HUES48 (cell line): ENCODE data around the gene MEIOSIN.
A peak's percentile ranks its signal among the peaks of the same experiment; 100 is the strongest.

Experiments
- H3K27ac ChIP-seq: one replicate; pipeline ENCODE4 v1.7.0; 2013; ENCODE audit warnings: low read depth, low read length, inconsistent platforms
- H3K27me3 ChIP-seq: 2 replicates; pipeline ENCODE4 v1.6.1; 2013; ENCODE audit warnings: mild to moderate bottlenecking, low read length; ENCODE audit not compliant: control insufficient read depth, insufficient read depth
- H3K36me3 ChIP-seq: 2 replicates; pipeline ENCODE4 v1.6.1; 2013; ENCODE audit warnings: low read length; ENCODE audit not compliant: control insufficient read depth, insufficient read depth
- H3K4me1 ChIP-seq: 2 replicates; pipeline ENCODE4 v1.6.1; 2013; ENCODE audit warnings: mild to moderate bottlenecking, low read length; ENCODE audit not compliant: control insufficient read depth, insufficient read depth
- H3K4me3 ChIP-seq: 2 replicates; pipeline ENCODE4 v1.5.1; 2013; ENCODE audit warnings: mild to moderate bottlenecking, low read depth, low read length
- H3K9ac ChIP-seq: 2 replicates; pipeline ENCODE4 v1.6.1; 2013; ENCODE audit warnings: mild to moderate bottlenecking, low read depth, low read length, moderate library complexity
- H3K9me3 ChIP-seq: 2 replicates; pipeline ENCODE4 v1.6.1; 2013; ENCODE audit warnings: low read length; ENCODE audit not compliant: control insufficient read depth, insufficient read depth

MEIOSIN gene

GRCh38 chr19:45772912-45773311 lies 39.7 kb downstream of the MEIOSIN start:
- Histone ChIP-seq H3K4me1 (peaks cover 9% of the 10 kb centered on the region; the same call in 1 of the 2 replicates), H3K4me3 (no peak overlapping the region), H3K36me3 (peaks cover 12% of the 10 kb centered on the region), H3K9ac (no peak overlapping the region), H3K27ac (no peak overlapping the region), H3K27me3 (no peaks in the 10 kb centered on the region), H3K9me3 (no peaks in the 10 kb centered on the region)

GRCh38 chr19:45773384-45773783 lies 40.1 kb downstream of the MEIOSIN start:
- no peak overlapping the region for H3K4me3 ChIP-seq
- H3K9me3 ChIP-seq, result no peaks in the 10 kb centered on the region
- H3K36me3 ChIP-seq, result peaks cover 12% of the 10 kb centered on the region
- no peak overlapping the region for H3K27ac ChIP-seq
- H3K9ac ChIP-seq, result no peak overlapping the region
- peaks cover 9% of the 10 kb centered on the region; the same call in 1 of the 2 replicates for H3K4me1 ChIP-seq
- H3K27me3 ChIP-seq, result no peaks in the 10 kb centered on the region

GRCh38 chr19:45774765-45775164 lies 41.5 kb downstream of the MEIOSIN start:
- Histone ChIP-seq H3K27me3 (0 out of 2 replicates have a peak, but pooled peaks cover 1% of the 10 kb centered on the region), H3K4me1 (peaks cover 15% of the 10 kb centered on the region), H3K9me3 (no peaks in the 10 kb centered on the region)

GRCh38 chr19:45777395-45777961 lies 44.2 kb downstream of the MEIOSIN start:
- peaks cover 12% of the 10 kb centered on the region for H3K36me3 ChIP-seq
- H3K9me3 ChIP-seq, result no peaks in the 10 kb centered on the region
- no peak overlapping the region for H3K9ac ChIP-seq
- no peak overlapping the region for H3K4me3 ChIP-seq
- H3K4me1 ChIP-seq, result peaks cover 14% of the 10 kb centered on the region
- H3K27ac ChIP-seq, result no peak overlapping the region
- H3K27me3 ChIP-seq, result peaks cover 14% of the 10 kb centered on the region; the same call in 1 of the 2 replicates

More at GRCh38 chr19:45774765-45775164, 41.5 kb downstream of the MEIOSIN start:
- Histone ChIP-seq H3K9ac (no peak overlapping the region), H3K27ac (no peak overlapping the region), H3K36me3 (peaks cover 12% of the 10 kb centered on the region), H3K4me3 (no peak overlapping the region)

GRCh38 chr19:45778010-45778661 lies 44.9 kb downstream of the MEIOSIN start:
- H3K36me3 ChIP-seq, result peaks cover 12% of the 10 kb centered on the region
- no peaks in the 10 kb centered on the region for H3K9me3 ChIP-seq
- peaks cover 14% of the 10 kb centered on the region; the same call in 1 of the 2 replicates for H3K27me3 ChIP-seq

GRCh38 chr19:45779231-45780145 lies 46.2 kb downstream of the MEIOSIN start:
- Histone ChIP-seq H3K27me3 (peaks cover 14% of the 10 kb centered on the region; the same call in 1 of the 2 replicates), H3K9me3 (no peaks in the 10 kb centered on the region), H3K4me3 (peak overlapping the region; percentile 67), H3K9ac (no peak overlapping the region), H3K36me3 (peaks cover 12% of the 10 kb centered on the region), H3K4me1 (peaks cover 22% of the 10 kb centered on the region), H3K27ac (peak overlapping the region; percentile 50)

More at GRCh38 chr19:45778010-45778661, 44.9 kb downstream of the MEIOSIN start:
- Histone ChIP-seq H3K27ac (no peak overlapping the region), H3K4me1 (peaks cover 17% of the 10 kb centered on the region), H3K9ac (no peak overlapping the region), H3K4me3 (no peak overlapping the region)

- no peaks in the 10 kb centered on the region for H3K9me3 ChIP-seq
- H3K27ac ChIP-seq, result peak overlapping the region; percentile 50
- H3K4me1 ChIP-seq, result peaks cover 22% of the 10 kb centered on the region
- H3K36me3 ChIP-seq, result peaks cover 14% of the 10 kb centered on the region
- H3K9ac ChIP-seq, result no peak overlapping the region
- H3K4me3 ChIP-seq, result peak overlapping the region; percentile 51; the same call in 1 of the 2 replicates
- peaks cover 14% of the 10 kb centered on the region; the same call in 1 of the 2 replicates for H3K27me3 ChIP-seq
These were observed 46.9 kb downstream of the MEIOSIN start for GRCh38 chr19:45780146-45780447.

GRCh38 chr19:45780448-45781213 lies 47.4 kb downstream of the MEIOSIN start:
- no peak overlapping the region for H3K4me3 ChIP-seq
- peaks cover 22% of the 10 kb centered on the region for H3K4me1 ChIP-seq
- H3K27ac ChIP-seq, result no peak overlapping the region
- no peaks in the 10 kb centered on the region for H3K9me3 ChIP-seq
- H3K36me3 ChIP-seq, result peaks cover 19% of the 10 kb centered on the region
- H3K9ac ChIP-seq, result no peak overlapping the region
- H3K27me3 ChIP-seq, result peaks cover 14% of the 10 kb centered on the region; the same call in 1 of the 2 replicates

GRCh38 chr19:45781214-45782161 lies 48.2 kb downstream of the MEIOSIN start:
- no peak overlapping the region for H3K4me3 ChIP-seq
- no peaks in the 10 kb centered on the region for H3K9me3 ChIP-seq
- no peak overlapping the region for H3K9ac ChIP-seq
- H3K27me3 ChIP-seq, result peaks cover 14% of the 10 kb centered on the region; the same call in 1 of the 2 replicates
- H3K4me1 ChIP-seq, result peaks cover 22% of the 10 kb centered on the region
- H3K36me3 ChIP-seq, result peaks cover 26% of the 10 kb centered on the region
- no peak overlapping the region for H3K27ac ChIP-seq
